ENCODE measurements around the gene ARHGDIG. TPM values are rescaled to one million over a fixed set of nuclear protein-coding genes. Genes with fewer than 3 reads are reported as not detected.
"Not testable (repeated sequence)": the region's sequence is repeated elsewhere in the genome, so short reads cannot be mapped to it uniquely, and the experiment has no call there.

The ARHGDIG gene
- total RNA-seq, 1 donor from 2014 or later = 5.0 TPM

- Histone ChIP-seq H3K36me3 (ENCODE audit: insufficient read depth, low read length) (no peaks in the 10 kb centered on the region), H3K4me3 (ENCODE audit: insufficient read depth, low read depth, low read length) (no peak overlapping the region), H3K9me3 (ENCODE audit: insufficient read depth, low read depth, low read length) (no peaks in the 10 kb centered on the region), H3K79me2 (ENCODE audit: insufficient read depth, low read length) (no peaks in the 10 kb centered on the region), H3K9ac (ENCODE audit: low read length) (no peak overlapping the region), H3K27ac (ENCODE audit: low read depth, low read length) (no peak overlapping the region), H4K20me1 (ENCODE audit: insufficient read depth, low read length) (no peaks in the 10 kb centered on the region), H2AFZ (ENCODE audit: low read depth, low read length) (no peak overlapping the region), H3K27me3 (ENCODE audit: insufficient read depth, low read length) (no peaks in the 10 kb centered on the region), H3K4me2 (ENCODE audit: low read length) (no peak overlapping the region), H3K4me1 (ENCODE audit: insufficient read depth, low read length) (no peaks in the 10 kb centered on the region)
- Mint-ChIP-seq H3K27me3 (ENCODE audit: low read depth, unreplicated experiment) (peaks cover 6% of the 10 kb centered on the region), H3K27ac (ENCODE audit: unreplicated experiment) (no peak overlapping the region), H3K9me3 (ENCODE audit: unreplicated experiment) (no peaks in the 10 kb centered on the region), H3K4me3 (ENCODE audit: unreplicated experiment) (no peak overlapping the region), H3K36me3 (ENCODE audit: low read depth, unreplicated experiment) (peaks cover 14% of the 10 kb centered on the region), H3K4me1 (ENCODE audit: low read depth, unreplicated experiment) (no peaks in the 10 kb centered on the region)
- no peak for TF ChIP-seq CTCF (IDR thresholded peaks at IDR 0.05; ENCODE audit: insufficient read depth, low read depth, low read length)
- TF ChIP-seq EZH2 (IDR thresholded peaks at IDR 0.05; ENCODE audit: insufficient read depth, low read length) = no peak
- DNase-seq (ENCODE audit: low read depth) (no peak), FAIRE-seq (no peak)
These were observed 14.7 kb upstream of the ARHGDIG start for GRCh38 chr16:265711-266110.

GRCh38 chr16:266258-267164, 13.9 kb upstream of the ARHGDIG start:
- no peak overlapping the region for H3K27ac Mint-ChIP-seq (ENCODE audit: unreplicated experiment)
- TF ChIP-seq EZH2 (IDR thresholded peaks at IDR 0.05; ENCODE audit: insufficient read depth, low read length) (no peak), CTCF (IDR thresholded peaks at IDR 0.05; ENCODE audit: insufficient read depth, low read depth, low read length) (no peak)
- DNase-seq (ENCODE audit: low read depth) (no peak), FAIRE-seq (no peak)
- Histone ChIP-seq H3K27ac (ENCODE audit: low read depth, low read length) (no peak overlapping the region), H3K9me3 (ENCODE audit: insufficient read depth, low read depth, low read length) (no peaks in the 10 kb centered on the region), H3K4me2 (ENCODE audit: low read length) (no peak overlapping the region), H3K4me3 (ENCODE audit: insufficient read depth, low read depth, low read length) (no peak overlapping the region), H4K20me1 (ENCODE audit: insufficient read depth, low read length) (no peaks in the 10 kb centered on the region), H3K27me3 (ENCODE audit: insufficient read depth, low read length) (no peaks in the 10 kb centered on the region), H2AFZ (ENCODE audit: low read depth, low read length) (no peak overlapping the region), H3K9ac (ENCODE audit: low read length) (no peak overlapping the region), H3K4me1 (ENCODE audit: insufficient read depth, low read length) (no peaks in the 10 kb centered on the region), H3K36me3 (ENCODE audit: insufficient read depth, low read length) (no peaks in the 10 kb centered on the region), H3K79me2 (ENCODE audit: insufficient read depth, low read length) (no peaks in the 10 kb centered on the region)
- no peaks in the 10 kb centered on the region for H3K9me3 Mint-ChIP-seq (ENCODE audit: unreplicated experiment)
- no peaks in the 10 kb centered on the region for H3K4me1 Mint-ChIP-seq (ENCODE audit: low read depth, unreplicated experiment)
- H3K36me3 Mint-ChIP-seq (ENCODE audit: low read depth, unreplicated experiment) = peaks cover 10% of the 10 kb centered on the region
- no peak overlapping the region for H3K4me3 Mint-ChIP-seq (ENCODE audit: unreplicated experiment)
- peaks cover 6% of the 10 kb centered on the region for H3K27me3 Mint-ChIP-seq (ENCODE audit: low read depth, unreplicated experiment)

DNA sequence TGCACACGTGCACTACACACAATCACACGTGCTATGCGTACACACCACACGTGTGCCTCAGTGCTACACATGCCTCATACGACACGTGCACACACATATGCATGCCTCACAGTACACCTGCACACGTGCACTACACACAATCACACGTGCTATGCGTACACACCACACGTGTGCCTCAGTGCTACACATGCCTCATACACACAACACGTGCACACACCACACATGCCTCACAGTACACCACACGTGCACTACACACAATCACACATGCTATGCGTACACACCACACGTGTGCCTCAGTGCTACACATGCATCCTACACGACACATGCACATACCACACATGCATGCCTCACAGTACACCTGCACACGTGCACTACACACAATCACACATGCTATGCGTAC, 12.8 kb upstream of the ARHGDIG start:
- not testable (repeated sequence) for H3K36me3 Mint-ChIP-seq (ENCODE audit: low read depth, unreplicated experiment); H3K4me3 ChIP-seq (ENCODE audit: insufficient read depth, low read depth, low read length); H4K20me1 ChIP-seq (ENCODE audit: insufficient read depth, low read length); DNase-seq (ENCODE audit: low read depth); H2AFZ ChIP-seq (ENCODE audit: low read depth, low read length); H3K27me3 ChIP-seq (ENCODE audit: insufficient read depth, low read length); H3K4me2 ChIP-seq (ENCODE audit: low read length); H3K9me3 ChIP-seq (ENCODE audit: insufficient read depth, low read depth, low read length); H3K36me3 ChIP-seq (ENCODE audit: insufficient read depth, low read length); H3K27ac ChIP-seq (ENCODE audit: low read depth, low read length); FAIRE-seq; H3K4me1 ChIP-seq (ENCODE audit: insufficient read depth, low read length); H3K27ac Mint-ChIP-seq (ENCODE audit: unreplicated experiment); H3K4me1 Mint-ChIP-seq (ENCODE audit: low read depth, unreplicated experiment); H3K9ac ChIP-seq (ENCODE audit: low read length); H3K79me2 ChIP-seq (ENCODE audit: insufficient read depth, low read length); H3K9me3 Mint-ChIP-seq (ENCODE audit: unreplicated experiment)
- Mint-ChIP-seq H3K4me3 (ENCODE audit: unreplicated experiment) (peak overlapping the region; percentile 41), H3K27me3 (ENCODE audit: low read depth, unreplicated experiment) (peaks cover 11% of the 10 kb centered on the region)
